ENCODE results near the gene GON4L.

- TF ChIP-seq CTCF (IDR thresholded peaks at IDR 0.05 in 4 of 5, conservative IDR thresholded peaks at IDR 0.05 in 1 of 5) (no peak), POLR2A (IDR thresholded peaks at IDR 0.05) (no peak)
These were observed 47.2 kb upstream of the GON4L start for GRCh38 chr1:155904261-155904660.
